GM12892 (cell line): ENCODE data around the gene MAP3K7.

ENCODE experiments used
- DNase-seq: peaks from one replicate; pipeline ENCODE4 v3.0.0; 2011; ENCODE audit not compliant: insufficient read length
- FAIRE-seq: peaks from 2 replicates; lab custom pipeline; 2011; peaks lifted over from hg19 to GRCh38; lab: Jason Lieb, UNC
- POLR2A ChIP-seq: IDR thresholded peaks from 2 replicates; pipeline ENCODE4 v1.6.1; 2011; ENCODE audit warnings: low read depth, low read length, control low read depth
- POLR2AphosphoS5 ChIP-seq: IDR thresholded peaks from 2 replicates; pipeline ENCODE4 v1.6.1; 2011; ENCODE audit warnings: low read depth, low read length, control low read depth
- TAF1 ChIP-seq: IDR thresholded peaks from 2 replicates; pipeline ENCODE4 v1.6.1; 2011; ENCODE audit warnings: low read depth, mild to moderate bottlenecking, control low read depth, low read length, borderline replicate concordance

The MAP3K7 gene

DNA sequence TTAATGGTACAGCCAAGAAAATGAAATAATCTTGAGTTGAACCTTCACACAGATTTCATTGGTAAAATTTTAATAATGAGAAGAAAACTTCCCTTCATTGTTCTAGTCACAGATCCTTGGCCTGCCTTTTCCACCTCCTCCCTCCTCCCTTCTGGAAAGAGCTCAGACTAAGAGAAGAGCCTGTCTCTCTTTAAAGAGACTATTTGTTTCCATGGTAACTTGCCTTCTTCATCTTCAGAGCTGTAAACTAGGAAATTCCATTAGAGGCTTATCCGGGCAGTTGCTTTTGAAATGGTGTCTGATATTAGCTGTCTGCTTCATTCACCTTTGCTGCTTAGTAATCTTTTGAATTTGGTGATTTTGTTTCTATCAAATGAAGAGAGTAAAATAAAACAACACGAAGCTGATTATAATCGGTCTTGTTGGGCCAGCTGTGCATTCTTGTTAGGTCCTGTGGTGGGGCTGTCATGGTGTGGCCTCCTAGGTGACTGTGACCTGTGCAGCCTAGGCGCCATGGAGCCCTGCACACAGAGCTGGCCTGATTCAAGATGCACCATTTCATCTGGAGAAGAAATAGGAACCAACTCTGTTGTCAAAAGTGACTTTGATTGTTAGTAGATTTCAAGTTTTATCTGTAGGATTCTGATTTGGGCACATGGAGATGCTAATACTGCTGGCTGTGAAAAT lies 96.7 kb downstream of the MAP3K7 start:
- DNase-seq (no peak), FAIRE-seq (no peak)
- no peak for TF ChIP-seq POLR2A
- no peak for TF ChIP-seq TAF1
- TF ChIP-seq POLR2AphosphoS5, result no peak

GRCh38 chr6:90488816-90489215 lies 98.1 kb downstream of the MAP3K7 start:
- DNase-seq (no peak), FAIRE-seq (no peak)
- TF ChIP-seq TAF1 (no peak), POLR2A (no peak), POLR2AphosphoS5 (no peak)

DNA sequence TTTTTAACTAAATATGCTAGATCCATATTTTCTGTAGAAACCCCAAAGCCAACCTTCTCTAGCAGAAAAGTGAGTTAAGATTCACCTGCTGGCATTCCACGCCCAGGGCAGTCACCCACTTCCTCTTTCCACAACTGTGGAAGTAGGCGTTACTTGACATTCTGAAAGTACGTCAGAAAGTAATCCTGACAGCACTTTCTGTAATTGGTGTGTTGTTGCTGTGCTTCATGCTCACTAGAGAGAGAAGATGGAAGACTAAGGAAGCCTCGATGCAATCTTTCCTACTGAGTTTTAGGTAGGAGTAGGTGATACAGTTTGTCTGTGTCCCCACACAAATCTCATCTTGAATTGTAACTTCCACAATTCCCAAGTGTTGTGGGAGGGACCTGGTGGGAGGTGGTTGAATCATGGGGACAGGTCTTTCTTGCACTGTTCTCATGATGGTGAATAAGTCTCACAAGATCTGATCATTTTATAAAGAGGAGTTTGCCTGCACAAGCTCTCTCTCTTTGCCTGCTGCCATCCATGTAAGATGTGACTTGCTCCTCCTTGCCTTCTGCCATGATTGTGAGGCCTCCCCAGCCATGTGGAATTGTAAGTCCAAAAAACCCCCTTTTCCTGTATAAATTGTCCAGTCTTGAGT lies 101.1 kb downstream of the MAP3K7 start:
- FAIRE-seq, result no peak
- no peak for TF ChIP-seq POLR2A
- no peak for TF ChIP-seq TAF1
- no peak for TF ChIP-seq POLR2AphosphoS5

GRCh38 chr6:90484903-90485302 lies 102.0 kb downstream of the MAP3K7 start:
- no peak for FAIRE-seq
- TF ChIP-seq POLR2A (no peak), TAF1 (no peak), POLR2AphosphoS5 (no peak)
- no peak for DNase-seq

More for the DNA sequence above, 101.1 kb downstream of the MAP3K7 start:
- no peak for DNase-seq

GRCh38 chr6:90484385-90484784 lies 102.5 kb downstream of the MAP3K7 start:
- TF ChIP-seq POLR2A (no peak), POLR2AphosphoS5 (no peak), TAF1 (no peak)
- FAIRE-seq (no peak), DNase-seq (no peak)

DNA sequence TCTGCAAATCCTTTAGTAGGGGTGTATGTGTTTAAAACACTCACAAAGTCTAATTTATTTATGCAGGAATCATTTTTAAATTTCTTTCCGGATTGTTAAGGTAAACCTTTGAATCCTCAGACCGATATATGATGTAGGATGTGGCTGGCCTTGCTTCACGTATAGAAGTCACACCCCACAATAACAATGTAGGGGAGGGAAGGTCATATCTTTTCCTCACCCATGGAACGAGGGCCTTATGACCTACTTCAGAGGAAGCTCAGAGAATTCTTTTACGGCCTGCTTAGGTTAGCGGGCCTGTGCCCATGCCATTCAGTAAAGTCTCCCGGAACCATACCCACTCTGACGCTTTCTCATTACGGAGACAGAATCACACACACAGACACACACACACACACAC lies 102.9 kb downstream of the MAP3K7 start:
- TF ChIP-seq POLR2AphosphoS5 (no peak), TAF1 (no peak), POLR2A (no peak)
- no peak for DNase-seq
- no peak for FAIRE-seq

- TF ChIP-seq POLR2AphosphoS5 (no peak), TAF1 (no peak), POLR2A (no peak)
- no peak for FAIRE-seq
- DNase-seq, result no peak
Measured at GRCh38 chr6:90483116-90483839, 103.6 kb downstream of the MAP3K7 start.

- DNase-seq, result no peak
- FAIRE-seq, result no peak
Measured at GRCh38 chr6:90480666-90481065, 106.2 kb downstream of the MAP3K7 start.

DNA sequence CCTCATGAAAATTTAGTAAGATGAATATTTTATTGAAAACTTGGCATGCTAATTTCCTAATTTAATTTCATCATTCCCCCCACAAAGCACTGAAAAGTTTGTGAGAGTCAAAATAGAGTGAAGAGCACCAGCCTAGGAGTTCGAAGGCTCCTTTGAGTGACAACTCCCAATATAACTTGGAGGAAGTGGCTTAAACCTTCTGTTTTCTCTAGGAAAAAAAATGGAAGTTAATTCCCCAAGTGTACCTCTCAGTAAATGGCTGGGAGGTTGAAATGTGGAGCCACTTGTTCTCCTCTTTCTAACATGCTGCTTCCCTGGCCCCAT lies 107.3 kb downstream of the MAP3K7 start:
- no peak for TF ChIP-seq POLR2AphosphoS5
- TF ChIP-seq TAF1, result no peak
- no peak for TF ChIP-seq POLR2A
- FAIRE-seq (no peak), DNase-seq (no peak)

More at GRCh38 chr6:90480666-90481065, 106.2 kb downstream of the MAP3K7 start:
- TF ChIP-seq POLR2A (no peak), TAF1 (no peak), POLR2AphosphoS5 (no peak)

DNA sequence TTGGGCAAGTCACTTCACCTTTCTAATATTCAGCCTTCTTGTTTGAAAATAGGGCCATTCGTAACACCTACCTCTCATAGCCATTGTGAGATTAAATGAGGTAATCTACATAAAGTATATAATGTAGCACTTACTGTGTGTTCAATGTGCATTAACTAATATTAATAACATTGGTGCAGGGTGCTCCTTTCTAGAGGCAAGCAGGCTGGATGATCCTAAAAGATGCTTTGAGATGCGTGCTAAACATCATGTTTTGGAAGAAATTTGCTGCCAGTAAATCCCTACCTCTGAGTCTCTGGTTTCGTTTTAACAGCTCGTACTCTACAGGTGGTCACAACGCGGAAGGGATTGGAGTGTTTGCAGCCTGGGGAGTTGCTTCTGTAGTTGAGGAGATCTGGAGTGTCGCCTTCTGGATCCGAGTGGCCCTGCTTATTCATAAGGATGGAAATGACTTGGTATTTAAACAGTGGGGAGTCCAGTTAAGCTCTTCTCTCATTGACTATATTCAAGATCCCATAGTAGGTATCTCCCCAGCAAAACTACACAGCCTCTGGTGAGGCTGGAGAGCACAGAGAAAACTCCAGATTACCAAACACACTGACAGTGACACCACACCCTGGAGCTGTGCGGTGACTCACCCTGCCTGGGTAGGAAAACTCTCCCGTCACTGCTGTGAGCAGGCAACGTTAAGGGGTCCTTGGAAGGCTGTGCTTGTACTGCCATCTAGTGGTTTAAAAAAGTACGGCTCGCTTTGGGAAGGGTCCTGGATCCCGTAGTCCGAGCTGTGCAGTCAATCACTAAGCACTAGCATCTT lies 107.9 kb downstream of the MAP3K7 start:
- peak; percentile 93 for FAIRE-seq
- TF ChIP-seq TAF1, result no peak
- TF ChIP-seq POLR2A, result no peak
- TF ChIP-seq POLR2AphosphoS5, result no peak

DNA sequence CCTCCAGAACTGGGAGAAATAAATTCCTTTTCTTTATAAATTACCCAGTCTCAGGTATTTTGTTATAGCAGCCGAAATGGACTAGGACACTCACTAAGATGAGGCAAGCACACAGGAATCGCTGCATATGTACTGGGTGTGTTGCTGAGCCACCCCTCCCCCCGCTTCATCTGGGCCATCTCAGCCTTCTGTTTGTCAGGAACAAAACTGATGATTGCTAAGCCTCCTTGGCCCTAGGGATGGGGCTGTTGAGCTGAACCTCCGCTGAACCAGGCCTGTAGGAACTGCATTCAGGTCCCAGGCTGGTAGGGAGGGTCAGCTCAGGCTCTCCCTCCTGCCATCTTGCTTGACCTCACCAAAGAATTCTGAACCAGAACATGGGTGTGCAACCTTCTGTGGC lies 108.6 kb downstream of the MAP3K7 start:
- no peak for FAIRE-seq
- DNase-seq, result no peak
- TF ChIP-seq POLR2AphosphoS5 (no peak), POLR2A (no peak), TAF1 (no peak)

More for the DNA sequence above, 107.9 kb downstream of the MAP3K7 start:
- no peak for DNase-seq
